HG02938 (cell line): ENCODE results near the gene TMEM240.
A peak's percentile ranks its signal among the peaks of the same experiment; 100 is the strongest.

Experiments
- ATAC-seq: cut with Tn5 transposase; IDR thresholded peaks from one replicate; pipeline ENCODE4 v1.9.1; 2021; ENCODE audit warnings: mild to moderate bottlenecking, moderate library complexity; ENCODE audit not compliant: unreplicated experiment

The TMEM240 gene

DNA sequence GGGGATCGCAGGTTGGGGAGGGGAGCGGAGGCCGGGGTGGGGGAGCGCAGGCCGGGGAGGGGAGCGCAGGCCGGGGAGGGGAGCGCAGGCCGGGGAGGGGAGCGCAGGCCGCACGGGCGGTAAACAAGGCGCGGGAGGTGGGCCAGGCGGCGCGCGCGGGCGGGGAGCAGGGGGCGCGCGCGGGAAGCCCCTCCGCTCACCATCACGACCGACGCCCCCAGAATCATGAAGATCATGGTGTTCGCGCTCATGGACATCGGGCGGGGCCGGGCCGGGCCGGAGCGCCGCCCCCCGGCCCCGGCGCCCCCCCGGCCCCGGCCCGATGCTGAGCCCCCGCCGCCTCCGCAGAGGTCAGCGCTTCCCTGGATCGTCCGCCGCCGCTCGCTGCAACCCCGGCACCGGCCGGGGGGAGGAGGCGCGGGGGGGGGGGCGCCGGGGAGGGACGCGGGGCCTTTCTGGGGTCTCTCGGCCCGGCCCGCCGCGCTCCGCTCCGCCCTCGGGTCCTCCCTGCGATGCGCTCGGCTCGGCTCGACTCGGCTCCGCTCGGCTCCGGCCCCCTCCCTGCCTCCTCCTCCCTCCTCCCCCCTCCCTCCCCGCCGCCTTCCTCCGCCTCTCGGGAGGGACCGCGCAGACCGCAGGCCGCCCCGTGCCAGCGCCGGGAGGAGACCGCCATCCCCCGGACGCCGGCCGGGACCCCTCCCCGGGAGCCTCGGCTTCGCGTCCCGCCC, at the start of gene TMEM240:
Gene TMEM240 (minus strand): TSS at position 535 of the 728 bp plus-strand sequence. CDS start 278 bp downstream, at position 257.
- ATAC-seq: no peak

DNA sequence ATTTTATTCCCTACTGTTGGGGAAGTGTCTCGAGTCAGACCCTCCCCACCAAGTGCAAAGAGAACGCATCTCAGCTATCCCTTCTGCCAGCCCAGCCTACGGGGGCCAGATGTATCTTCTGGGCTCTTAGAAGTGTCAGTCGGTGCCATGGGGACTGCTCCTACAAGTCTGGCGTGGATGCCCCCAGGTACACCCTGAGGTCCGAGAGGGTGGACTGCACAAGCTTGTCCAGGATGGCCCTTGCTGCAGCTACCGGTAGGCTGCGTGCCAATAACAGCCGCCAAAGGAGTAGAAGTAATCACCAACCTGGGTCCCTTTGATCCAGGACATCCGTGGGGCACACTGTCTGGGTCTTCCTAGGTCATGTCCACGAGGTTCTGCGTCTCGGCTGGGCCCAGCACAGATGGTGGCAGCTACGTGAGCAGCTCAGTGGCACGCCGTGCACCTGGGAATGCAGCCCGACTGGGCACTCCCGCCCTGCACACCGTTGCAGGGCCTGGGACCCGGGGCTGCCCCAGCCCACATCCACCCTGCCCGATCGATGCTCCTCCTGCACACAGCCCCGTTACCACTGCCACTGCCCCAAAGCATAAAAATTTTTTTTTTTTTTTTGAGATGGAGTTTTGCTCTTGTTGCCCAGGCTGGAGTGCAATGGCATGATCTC, 43.1 kb upstream of the TMEM240 start:
- ATAC-seq: no peak

- no peak for ATAC-seq
Observed at GRCh38 chr1:1582585-1583346, 42.3 kb upstream of the TMEM240 start.

- no peak for ATAC-seq
Observed at GRCh38 chr1:1578371-1578940, 38.0 kb upstream of the TMEM240 start.

- ATAC-seq: no peak
Observed at GRCh38 chr1:1577367-1578011, 37.1 kb upstream of the TMEM240 start.

GRCh38 chr1:1574721-1575537, 34.5 kb upstream of the TMEM240 start, which contains the start of gene SSU72:
SSU72 (minus strand) TSS chr1:1574863; CDS start chr1:1574557, 306 bp downstream.
- peak; percentile 63 for ATAC-seq

- peak; percentile 49 for ATAC-seq
Observed at GRCh38 chr1:1573843-1574720, 33.7 kb upstream of the TMEM240 start.

DNA sequence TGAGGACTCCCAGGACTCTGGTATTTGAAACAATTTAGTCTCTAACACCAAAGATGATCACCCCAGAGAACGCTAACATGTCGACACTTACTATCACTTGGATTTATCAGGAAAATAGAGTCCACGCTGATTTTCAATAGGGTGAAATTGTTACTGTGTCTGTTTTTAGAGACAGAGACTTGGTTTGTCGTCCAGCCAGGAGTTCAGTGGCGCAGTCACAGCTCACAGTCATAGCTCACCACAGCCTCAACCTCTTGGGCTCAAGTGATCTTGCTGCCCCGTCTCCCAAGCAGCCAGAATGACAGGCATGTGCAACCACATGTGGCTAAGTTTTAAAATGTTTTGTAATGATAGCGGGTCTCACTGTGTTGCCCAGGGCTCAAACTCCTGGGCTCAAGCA, 28.9 kb upstream of the TMEM240 start:
- no peak for ATAC-seq

- ATAC-seq: no peak
Observed at GRCh38 chr1:1567891-1568291, 27.5 kb upstream of the TMEM240 start.

DNA sequence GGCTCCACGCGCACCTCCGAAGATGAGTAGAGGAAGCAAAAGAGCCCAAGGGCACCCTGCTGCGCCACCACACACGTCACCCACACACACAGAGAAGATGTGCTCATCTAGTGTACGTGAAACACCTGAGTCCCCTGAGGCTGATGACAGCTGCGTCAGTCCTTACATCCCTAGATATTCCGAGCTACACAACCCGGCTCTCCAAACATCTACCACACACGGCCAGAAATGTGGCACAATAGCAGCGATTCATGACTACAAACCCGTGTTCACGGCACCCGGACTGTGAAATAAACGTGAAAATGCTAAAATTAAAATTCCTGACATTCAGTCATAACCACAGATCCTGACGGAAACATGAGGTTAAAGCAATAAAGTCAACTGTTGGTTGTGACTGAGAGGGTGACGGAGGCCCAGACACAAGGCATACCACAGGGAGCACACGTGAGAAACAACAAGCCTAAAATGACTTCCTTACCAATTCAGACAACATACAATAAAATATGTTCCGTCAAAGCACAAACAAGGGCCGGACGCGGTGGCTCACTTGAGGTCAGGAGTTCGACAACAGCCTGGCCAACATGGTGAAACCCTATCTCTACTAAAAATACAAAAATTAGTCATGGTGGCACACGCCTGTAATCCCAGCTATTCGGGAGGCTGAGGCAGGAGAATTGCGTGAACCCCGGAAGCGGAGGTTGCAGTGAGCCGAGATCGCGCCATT, 26.9 kb upstream of the TMEM240 start:
- no peak for ATAC-seq

DNA sequence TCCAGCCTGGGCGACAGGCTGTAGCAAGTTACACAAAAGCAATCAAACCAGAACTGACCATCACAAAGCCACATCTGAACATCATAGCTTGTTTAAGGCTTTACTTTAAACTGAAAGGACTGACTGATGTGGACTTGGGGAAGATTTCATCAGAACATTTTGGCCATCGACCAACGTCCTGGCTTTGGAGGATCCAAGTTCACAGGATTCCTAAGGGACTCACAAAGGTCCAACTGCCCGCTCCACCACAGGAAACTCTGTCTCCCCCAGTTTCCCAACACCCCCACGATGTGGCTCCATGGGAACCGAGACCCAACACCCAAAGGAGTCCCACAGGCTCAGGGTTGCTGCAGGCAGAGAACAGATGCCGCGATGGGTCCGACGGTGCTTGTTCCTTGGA, 24.9 kb upstream of the TMEM240 start:
- ATAC-seq: no peak

- no peak for ATAC-seq
Observed at GRCh38 chr1:1564268-1564667, 23.8 kb upstream of the TMEM240 start.

GRCh38 chr1:1563688-1564087, 23.3 kb upstream of the TMEM240 start:
- ATAC-seq: no peak

DNA sequence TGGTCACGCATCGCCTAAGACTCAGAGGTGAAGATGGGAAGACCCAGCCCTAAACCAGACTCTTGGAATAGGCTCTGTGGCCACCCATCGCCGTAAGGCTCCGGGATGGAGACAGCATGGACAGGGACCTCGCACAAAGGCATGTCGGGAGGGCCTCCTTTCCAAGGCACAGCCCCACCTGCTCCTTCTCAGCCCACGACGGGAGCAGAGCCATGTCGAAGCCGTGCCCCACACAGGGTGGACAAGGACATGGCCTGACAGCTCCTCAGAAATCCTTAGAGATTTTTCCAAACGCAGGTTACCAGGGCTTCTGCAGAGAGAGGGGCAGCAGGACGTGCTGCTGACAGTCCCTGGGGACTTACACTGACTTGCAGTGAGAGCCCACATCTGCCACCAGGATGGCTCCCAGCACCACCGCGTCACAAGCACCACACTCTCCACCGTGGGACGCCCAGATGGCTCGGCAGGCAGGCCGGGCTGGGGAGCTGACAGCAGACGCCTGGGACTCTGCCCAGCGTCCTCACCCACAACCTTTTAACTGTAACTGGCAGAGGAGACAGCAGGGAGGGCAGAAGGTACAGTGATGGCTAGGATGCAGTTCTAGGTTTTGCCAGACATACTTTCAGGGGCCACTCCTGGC, 22.3 kb upstream of the TMEM240 start:
- ATAC-seq: no peak

DNA sequence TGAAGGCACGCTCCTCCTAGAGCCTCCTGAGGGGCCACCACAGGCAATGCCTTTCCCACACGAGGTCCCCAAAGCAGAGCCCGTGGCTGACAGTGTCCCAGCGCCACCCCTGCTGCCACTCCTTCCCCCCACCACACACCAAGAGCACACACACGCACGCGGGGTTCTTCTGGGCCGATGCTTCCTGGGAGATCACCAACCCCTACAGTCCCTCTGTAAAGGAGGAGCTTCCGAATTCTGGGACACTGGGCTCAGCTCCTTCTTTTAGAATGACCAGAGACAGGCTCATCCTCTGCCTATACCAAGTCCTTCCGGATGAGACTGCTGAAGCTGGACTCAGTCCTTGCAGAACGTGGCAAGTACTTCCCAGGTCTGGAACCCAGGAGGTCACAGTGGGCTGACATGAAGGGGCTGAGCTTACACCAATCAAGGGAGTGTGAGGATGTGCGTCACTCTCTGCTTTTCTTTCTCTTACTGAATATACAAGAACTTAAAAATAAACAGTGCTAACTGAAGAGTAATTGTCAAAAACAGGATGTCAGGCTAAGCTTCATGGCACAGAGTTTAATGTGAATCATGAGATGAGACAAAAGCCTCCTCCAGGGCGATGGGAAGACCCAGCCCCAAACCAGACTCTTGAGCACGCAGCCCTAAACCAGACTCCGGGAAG, 21.5 kb upstream of the TMEM240 start:
- no peak for ATAC-seq

- no peak for ATAC-seq
Observed at GRCh38 chr1:1560178-1560577, 19.8 kb upstream of the TMEM240 start.

- ATAC-seq: no peak
Observed at GRCh38 chr1:1559066-1559465, 18.6 kb upstream of the TMEM240 start.
